ENCODE measurements around the gene HOXB13.

HOXB13 gene

GRCh38 chr17:48720266-48721008 is 8.1 kb downstream of the HOXB13 start:
- TF ChIP-seq CEBPB (IDR thresholded peaks at IDR 0.05) (no peak), EGR1 (IDR thresholded peaks at IDR 0.05) (no peak), USF1 (IDR thresholded peaks at IDR 0.05) (no peak), NFIC (IDR thresholded peaks at IDR 0.05) (no peak), YY1 (IDR thresholded peaks at IDR 0.05; ENCODE audit: low read depth) (no peak), TAF1 (IDR thresholded peaks at IDR 0.05; ENCODE audit: low read depth) (no peak), ZBTB7A (IDR thresholded peaks at IDR 0.05; ENCODE audit: low read depth) (no peak), REST (IDR thresholded peaks at IDR 0.05; ENCODE audit: low read depth) (no peak), EP300 (IDR thresholded peaks at IDR 0.05; ENCODE audit: borderline replicate concordance) (no peak), FOXM1 (IDR thresholded peaks at IDR 0.05; ENCODE audit: borderline replicate concordance, low read depth) (no peak), TCF12 (IDR thresholded peaks at IDR 0.05; ENCODE audit: low read depth) (no peak), RAD21 (IDR thresholded peaks at IDR 0.05; ENCODE audit: low read depth) (no peak), MAX (IDR thresholded peaks at IDR 0.05) (no peak), CREB1 (IDR thresholded peaks at IDR 0.05; ENCODE audit: low read depth) (no peak), TEAD4 (IDR thresholded peaks at IDR 0.05) (no peak)

GRCh38 chr17:48719642-48720265 is 8.8 kb downstream of the HOXB13 start:
- no peak for TF ChIP-seq EGR1 (IDR thresholded peaks at IDR 0.05)

- TF ChIP-seq TEAD4 (IDR thresholded peaks at IDR 0.05) = no peak
- no peak for TF ChIP-seq TCF12 (IDR thresholded peaks at IDR 0.05; ENCODE audit: low read depth)
- no peak for TF ChIP-seq NFIC (IDR thresholded peaks at IDR 0.05)
- TF ChIP-seq USF1 (IDR thresholded peaks at IDR 0.05) = no peak
- TF ChIP-seq RAD21 (IDR thresholded peaks at IDR 0.05; ENCODE audit: low read depth) = no peak
- no peak for TF ChIP-seq REST (IDR thresholded peaks at IDR 0.05; ENCODE audit: low read depth)
- no peak for TF ChIP-seq CEBPB (IDR thresholded peaks at IDR 0.05)
- no peak for TF ChIP-seq EGR1 (IDR thresholded peaks at IDR 0.05)
- no peak for TF ChIP-seq TAF1 (IDR thresholded peaks at IDR 0.05; ENCODE audit: low read depth)
- no peak for TF ChIP-seq FOXM1 (IDR thresholded peaks at IDR 0.05; ENCODE audit: borderline replicate concordance, low read depth)
- TF ChIP-seq MAX (IDR thresholded peaks at IDR 0.05) = no peak
- no peak for TF ChIP-seq ZBTB7A (IDR thresholded peaks at IDR 0.05; ENCODE audit: low read depth)
- TF ChIP-seq CREB1 (IDR thresholded peaks at IDR 0.05; ENCODE audit: low read depth) = no peak
- TF ChIP-seq EP300 (IDR thresholded peaks at IDR 0.05; ENCODE audit: borderline replicate concordance) = no peak
- no peak for TF ChIP-seq YY1 (IDR thresholded peaks at IDR 0.05; ENCODE audit: low read depth)
Measured at GRCh38 chr17:48718761-48719641, 9.5 kb downstream of the HOXB13 start.

- TF ChIP-seq EP300 (IDR thresholded peaks at IDR 0.05; ENCODE audit: borderline replicate concordance) (no peak), NFIC (IDR thresholded peaks at IDR 0.05) (no peak), TCF12 (IDR thresholded peaks at IDR 0.05; ENCODE audit: low read depth) (no peak), TEAD4 (IDR thresholded peaks at IDR 0.05) (no peak), MAX (IDR thresholded peaks at IDR 0.05) (no peak), ZBTB7A (IDR thresholded peaks at IDR 0.05; ENCODE audit: low read depth) (no peak), RAD21 (IDR thresholded peaks at IDR 0.05; ENCODE audit: low read depth) (no peak), FOXM1 (IDR thresholded peaks at IDR 0.05; ENCODE audit: borderline replicate concordance, low read depth) (no peak), YY1 (IDR thresholded peaks at IDR 0.05; ENCODE audit: low read depth) (no peak), CREB1 (IDR thresholded peaks at IDR 0.05; ENCODE audit: low read depth) (no peak), USF1 (IDR thresholded peaks at IDR 0.05) (no peak), EGR1 (IDR thresholded peaks at IDR 0.05) (no peak), CEBPB (IDR thresholded peaks at IDR 0.05) (no peak), TAF1 (IDR thresholded peaks at IDR 0.05; ENCODE audit: low read depth) (no peak), REST (IDR thresholded peaks at IDR 0.05; ENCODE audit: low read depth) (no peak)
Measured at GRCh38 chr17:48718227-48718760, 10.3 kb downstream of the HOXB13 start.
